Thyroid gland (tissue), 4 donors: ENCODE measurements around the gene MAGI2. TPM values are rescaled to one million over a fixed set of nuclear protein-coding genes. Genes with fewer than 3 reads are reported as not detected.

Source experiments
- DNase-seq, 2 donors: peaks; one replicate each; pipeline ENCODE4 v3.0.0-alpha.2; 2019
- H3K27ac ChIP-seq, 3 donors: fragments of 200-600 bp; sonication (generic); 1 replicate in 2 of 3; 2 replicates in 1 of 3; pipeline ENCODE4 v1.5.1; 2016 to 2019; ENCODE audit warnings: mild to moderate bottlenecking in 1 of 3, moderate library complexity in 1 of 3
- H3K27me3 ChIP-seq: fragments of 200-600 bp; sonication (generic); one replicate; pipeline ENCODE4 v1.5.1; 2019
- H3K36me3 ChIP-seq, 2 donors: fragments of 200-600 bp; sonication (generic); one replicate each; pipeline ENCODE4 v1.5.1; 2016 to 2019
- H3K4me1 ChIP-seq, 2 donors: fragments of 200-600 bp; sonication (generic); one replicate each; pipeline ENCODE4 v1.5.1; 2017 to 2019
- H3K4me3 ChIP-seq, 3 donors: fragments of 200-600 bp; sonication (generic); replicated peaks in 1 of 3; 1 replicate in 2 of 3; 2 replicates in 1 of 3; pipeline ENCODE4 v1.5.1; 2016; ENCODE audit warnings: mild to moderate bottlenecking in 1 of 3
- H3K9me3 ChIP-seq: fragments of 200-600 bp; sonication (generic); one replicate; pipeline ENCODE4 v1.5.1; 2017
- CTCF ChIP-seq, 6 experiments: fragments of 200-600 bp in 3 of 6; fragments of 450-650 bp in 3 of 6; sonication (generic) in 3 of 6; IDR thresholded peaks; one replicate each; pipeline ENCODE4 v1.5.1; 2016 to 2019; ENCODE audit warnings: antibody characterized with exemption in 6 of 6, mild to moderate bottlenecking in 2 of 6, inconsistent platforms in 1 of 6, moderate library complexity in 1 of 6
- POLR2A ChIP-seq, 2 donors: fragments of 450-650 bp; IDR thresholded peaks; one replicate each; pipeline ENCODE4 v1.6.1; 2017; ENCODE audit warnings: antibody characterized with exemption in 2 of 2, mild to moderate bottlenecking in 2 of 2, moderate library complexity in 1 of 2
- WGBS, 2 donors: methylation state at CpG; one replicate each; pipeline ENCODE4 v1.1.5; 2017; 5-methylcytosine and 5-hydroxymethylcytosine counted together
- intact Hi-C: fragments of 100-400 bp; cut with DNase I; formaldehyde crosslinking; loops from one replicate; pipeline ENCODE4 v1.15.1; 2023
- total RNA-seq, 4 donors: library from RNA; depleted of rRNA; stranded (reverse); fragments of >200 nt; gene quantifications; one replicate each; pipeline ENCODE4 v1.2.3, GENCODE V29; 2016

MAGI2 gene
- total RNA-seq, 4 donors from 2014 or later = 20.7 to 31.1 (median 26.0) TPM

GRCh38 chr7:78542541-78542940, 910.9 kb downstream of the MAGI2 start:
- TF ChIP-seq POLR2A (IDR thresholded peaks at IDR 0.05) = no peak
- no peak for TF ChIP-seq CTCF (IDR thresholded peaks at IDR 0.05)
- intact Hi-C loops = no loop called here
- H3K4me3 ChIP-seq = no peak overlapping the region
- no peak for DNase-seq
- H3K36me3 ChIP-seq = no peaks in the 10 kb centered on the region
- no peaks in the 10 kb centered on the region for H3K4me1 ChIP-seq
- WGBS, 2 donors = 85 to 89% methylated on average over 5 of the region's 5 CpGs
- no peaks in the 10 kb centered on the region for H3K27me3 ChIP-seq
- H3K27ac ChIP-seq = no peak overlapping the region
- no peaks in the 10 kb centered on the region for H3K9me3 ChIP-seq

- intact Hi-C loops = no loop called here
- 90 to 95% methylated on average over 6 of the region's 6 CpGs for WGBS, 2 donors
Measured at GRCh38 chr7:78539825-78540224, 913.6 kb downstream of the MAGI2 start.

GRCh38 chr7:78535655-78536054, 917.8 kb downstream of the MAGI2 start:
- Histone ChIP-seq H3K4me1 (no peaks in the 10 kb centered on the region), H3K27me3 (no peaks in the 10 kb centered on the region), H3K36me3 (no peaks in the 10 kb centered on the region), H3K27ac (no peak overlapping the region), H3K9me3 (no peaks in the 10 kb centered on the region), H3K4me3 (no peak overlapping the region)
- 70 to 87% methylated on average over 7 of the region's 7 CpGs for WGBS, 2 donors
- no peak for TF ChIP-seq CTCF (IDR thresholded peaks at IDR 0.05)
- TF ChIP-seq POLR2A (IDR thresholded peaks at IDR 0.05) = no peak
- no peak for DNase-seq
- intact Hi-C loops = no loop called here

More at GRCh38 chr7:78539825-78540224, 913.6 kb downstream of the MAGI2 start:
- Histone ChIP-seq H3K27me3 (no peaks in the 10 kb centered on the region), H3K4me3 (no peak overlapping the region), H3K4me1 (no peaks in the 10 kb centered on the region), H3K27ac (no peak overlapping the region), H3K9me3 (no peaks in the 10 kb centered on the region), H3K36me3 (no peaks in the 10 kb centered on the region)
- TF ChIP-seq POLR2A (IDR thresholded peaks at IDR 0.05) (no peak), CTCF (IDR thresholded peaks at IDR 0.05) (no peak)
- DNase-seq = no peak

GRCh38 chr7:78530351-78530750, 923.1 kb downstream of the MAGI2 start:
- DNase-seq = no peak
- 70 to 75% methylated on average over 4 of the region's 4 CpGs for WGBS, 2 donors
- Histone ChIP-seq H3K4me3 (no peak overlapping the region), H3K36me3 (no peaks in the 10 kb centered on the region), H3K4me1 (no peaks in the 10 kb centered on the region), H3K27me3 (no peaks in the 10 kb centered on the region), H3K9me3 (no peaks in the 10 kb centered on the region), H3K27ac (no peak overlapping the region)
- TF ChIP-seq POLR2A (IDR thresholded peaks at IDR 0.05) = no peak
- no peak for TF ChIP-seq CTCF (IDR thresholded peaks at IDR 0.05)
- intact Hi-C loops = no loop called here

GRCh38 chr7:78529392-78529791, 924.1 kb downstream of the MAGI2 start:
- no peaks in the 10 kb centered on the region for H3K4me1 ChIP-seq
- no peak for DNase-seq
- no peaks in the 10 kb centered on the region for H3K27me3 ChIP-seq
- no peak overlapping the region for H3K27ac ChIP-seq
- H3K4me3 ChIP-seq = no peak overlapping the region
- intact Hi-C loops = no loop called here
- no peaks in the 10 kb centered on the region for H3K36me3 ChIP-seq
- TF ChIP-seq CTCF (IDR thresholded peaks at IDR 0.05) (no peak), POLR2A (IDR thresholded peaks at IDR 0.05) (no peak)
- H3K9me3 ChIP-seq = no peaks in the 10 kb centered on the region
- 91% methylated on average over 3 of the region's 3 CpGs for WGBS, 2 donors
